Endothelial cell of umbilical vein (primary cell): ENCODE data around the gene HEATR1. TPM values are rescaled to one million over a fixed set of nuclear protein-coding genes. Genes with fewer than 3 reads are reported as not detected.

Experiments
- BruUV-seq: library from RNA; stranded (reverse); fragments of 400-500 nt; replicated peaks from 2 replicates; lab custom pipeline; 2021; lab: Mats Ljungman, UMichigan
- CTCF ChIA-PET: fragments of 300-600, 350-600 bp; sonication (Branson Sonifier 250); formaldehyde crosslinking; loops from one replicate; lab custom pipeline; 2021; ENCODE audit warnings: antibody characterized with exemption, inconsistent platforms; lab: Charles Lee
- POLR2A ChIA-PET: fragments of 300-600, 350-600 bp; sonication (Branson Sonifier 250); formaldehyde crosslinking; loops from one replicate; lab custom pipeline; 2021; ENCODE audit warnings: antibody characterized with exemption, inconsistent platforms; lab: Charles Lee
- DNase-seq: peaks from one replicate; pipeline ENCODE4 v3.0.0-alpha.2; 2011; ENCODE audit warnings: low read depth, low spot score
- FAIRE-seq: peaks from 2 replicates; lab custom pipeline; 2011; peaks lifted over from hg19 to GRCh38; lab: Jason Lieb, UNC
- H2AFZ ChIP-seq: 2 replicates; pipeline ENCODE4 v1.6.0; 2012; ENCODE audit warnings: low read depth, low read length, control low read depth, inconsistent platforms
- H3K27ac ChIP-seq: 2 replicates; pipeline ENCODE4 v1.5.1; 2011; ENCODE audit warnings: low read depth, mild to moderate bottlenecking, control low read depth, low read length, moderate library complexity; ENCODE audit not compliant: insufficient read depth
- H3K27me3 ChIP-seq, 2 experiments: 2 replicates each; pipeline versions ENCODE4 v1.6.0 to v1.6.1; 2011; ENCODE audit warnings: low read length in 2 of 2, mixed read lengths in 1 of 2; ENCODE audit not compliant: control insufficient read depth in 2 of 2, insufficient read depth in 2 of 2
- H3K36me3 ChIP-seq, 2 experiments: 2 replicates in 1 of 2; 3 replicates in 1 of 2; pipeline ENCODE4 v1.5.1; 2011; ENCODE audit warnings: low read length in 2 of 2, mild to moderate bottlenecking in 1 of 2, moderate library complexity in 1 of 2; ENCODE audit not compliant: control insufficient read depth in 2 of 2, insufficient read depth in 2 of 2; ENCODE audit errors: extremely low read depth in 1 of 2
- H3K4me1 ChIP-seq: 3 replicates; pipeline ENCODE4 v1.5.1; 2011; ENCODE audit warnings: mild to moderate bottlenecking, low read length; ENCODE audit not compliant: control insufficient read depth, insufficient read depth; ENCODE audit errors: extremely low read depth
- H3K4me2 ChIP-seq: 2 replicates; pipeline ENCODE4 v1.6.1; 2011; ENCODE audit warnings: low read length, control low read depth, mixed read lengths; ENCODE audit not compliant: insufficient read depth
- H3K4me3 ChIP-seq, 3 experiments: fragments of 200-600 bp in 1 of 3; sonication (generic), shearing (Covaris generic) in 1 of 3; replicated peaks in 1 of 3; 2 replicates each; pipeline ENCODE4 v1.5.1; 2011 to 2016; ENCODE audit warnings: control low read depth in 3 of 3, low read length in 3 of 3, mild to moderate bottlenecking in 2 of 3, inconsistent platforms in 1 of 3, low read depth in 1 of 3, moderate library complexity in 1 of 3; ENCODE audit not compliant: insufficient read depth in 1 of 3
- H3K79me2 ChIP-seq: 2 replicates; pipeline ENCODE4 v1.6.0; 2012; ENCODE audit warnings: low read length, inconsistent platforms; ENCODE audit not compliant: control insufficient read depth, insufficient read depth
- H3K9ac ChIP-seq: replicated peaks from 2 replicates; pipeline ENCODE3; 2011; ENCODE audit warnings: low read length, control low read depth; ENCODE audit not compliant: insufficient read depth; ENCODE audit errors: extremely low read depth
- H3K9me1 ChIP-seq: replicated peaks from 3 replicates; pipeline ENCODE4 v1.6.0; 2011; ENCODE audit warnings: mild to moderate bottlenecking, low read length; ENCODE audit not compliant: control insufficient read depth, insufficient read depth; ENCODE audit errors: extremely low read depth
- H3K9me3 ChIP-seq: replicated peaks from 2 replicates; pipeline ENCODE4 v1.5.1; 2012; ENCODE audit warnings: low read length, inconsistent platforms; ENCODE audit not compliant: control insufficient read depth, insufficient read depth
- H4K20me1 ChIP-seq: replicated peaks from 2 replicates; pipeline ENCODE3; 2011; ENCODE audit warnings: mild to moderate bottlenecking, low read length; ENCODE audit not compliant: control insufficient read depth, insufficient read depth; ENCODE audit errors: extremely low read depth
- CTCF ChIP-seq, 2 donors: IDR thresholded peaks; 1 replicate in 1 of 2; 2 replicates in 1 of 2; pipeline ENCODE4 v1.5.1; 2011; ENCODE audit warnings: low read length in 2 of 2, mild to moderate bottlenecking in 2 of 2, moderate library complexity in 2 of 2, control low read depth in 1 of 2, inconsistent platforms in 1 of 2, low read depth in 1 of 2; ENCODE audit not compliant: insufficient read depth in 1 of 2; ENCODE audit errors: extremely low read depth in 1 of 2
- EZH2 ChIP-seq: IDR thresholded peaks from 2 replicates; pipeline ENCODE4 v1.6.1; 2012; ENCODE audit warnings: borderline replicate concordance, low read depth, mild to moderate bottlenecking, moderate library complexity, low read length, inconsistent platforms; ENCODE audit not compliant: severe bottlenecking
- FOS ChIP-seq: IDR thresholded peaks from 2 replicates; pipeline ENCODE4 v1.6.1; 2011; ENCODE audit warnings: mild to moderate bottlenecking, low read length, moderate library complexity, borderline replicate concordance; ENCODE audit not compliant: insufficient read depth
- GATA2 ChIP-seq: IDR thresholded peaks from 2 replicates; pipeline ENCODE4 v1.7.0; 2011; ENCODE audit warnings: low read depth, mild to moderate bottlenecking, moderate library complexity, mixed read lengths, low read length; ENCODE audit not compliant: insufficient read length, insufficient read depth
- JUN ChIP-seq: IDR thresholded peaks from 2 replicates; pipeline ENCODE4 v1.6.1; 2011; ENCODE audit warnings: borderline replicate concordance, low read depth; ENCODE audit not compliant: insufficient read length, insufficient read depth
- MAX ChIP-seq: IDR thresholded peaks from 2 replicates; pipeline ENCODE4 v1.6.1; 2011; ENCODE audit not compliant: insufficient read depth, insufficient read length
- MYC ChIP-seq: IDR thresholded peaks from one replicate; pipeline ENCODE4 v1.6.1; 2011; ENCODE audit warnings: mild to moderate bottlenecking, low read depth, low read length
- POLR2A ChIP-seq: IDR thresholded peaks from 2 replicates; pipeline ENCODE4 v1.6.1; 2012; ENCODE audit warnings: low read depth, mild to moderate bottlenecking, control low read depth, low read length
- POLR2AphosphoS5 ChIP-seq: IDR thresholded peaks from 2 replicates; pipeline ENCODE4 v1.6.1; 2012; ENCODE audit warnings: low read depth, mild to moderate bottlenecking, control low read depth, low read length, moderate library complexity; ENCODE audit not compliant: insufficient read depth
- dilution Hi-C: fragments of 300-500 bp; cut with MboI; formaldehyde crosslinking; loops from one replicate; pipeline ENCODE4 v1.15.0; 2019; ENCODE audit warnings: low sequenced_read_pairs; ENCODE audit not compliant: extremely low pct_ligation_motif_present
- intact Hi-C: fragments of 100-400 bp; cut with micrococcal nuclease; formaldehyde crosslinking; loops from one replicate; pipeline ENCODE4 v1.10.0; 2022
- polyA plus RNA-seq, 4 experiments: library from polyadenylated mRNA; depleted of rRNA in 3 of 4; stranded (reverse) in 3 of 4; unstranded in 1 of 4; fragments of >200 nt; gene quantifications; 2 replicates each; pipeline versions ENCODE4 v1.2.1 to v1.2.3, GENCODE V29; 2011 to 2012; ENCODE audit warnings: missing spikeins in 1 of 4
- total RNA-seq: library from RNA; stranded (reverse); gene quantifications from 2 replicates; pipeline ENCODE4 v1.2.3, GENCODE V29; 2021

The HEATR1 gene
- total and polyA plus RNA-seq, 2 donors (not counting 3 experiments of a cell fraction or from before 2014, with no cell fraction given): 8.4 to 62.0 TPM

DNA sequence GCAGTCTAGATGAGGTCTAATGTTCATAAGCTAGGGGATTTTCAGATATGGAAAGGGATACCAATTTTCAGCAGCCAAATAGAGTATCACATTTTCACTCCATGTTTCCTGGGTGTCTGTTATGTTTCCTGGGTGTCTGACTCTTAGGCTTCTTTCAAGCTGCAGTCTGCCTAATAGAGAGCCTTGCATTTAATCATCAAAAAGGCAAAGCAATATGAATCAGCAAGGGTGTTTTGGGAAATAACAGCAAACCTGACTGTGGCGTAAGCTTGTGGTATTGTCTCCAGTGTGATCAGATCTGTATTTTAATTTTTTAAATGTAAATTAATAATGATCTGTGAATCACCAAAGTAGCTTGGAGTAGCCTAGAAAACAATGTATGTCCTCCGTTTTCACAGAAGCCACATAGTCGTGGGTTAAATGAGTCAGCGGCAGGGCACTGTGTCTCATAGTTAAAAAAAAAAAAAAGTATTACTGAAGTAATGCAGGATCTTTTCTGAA, 70.1 kb downstream of the HEATR1 start:
- peaks cover 14% of the 10 kb centered on the region for H3K4me1 ChIP-seq
- intact Hi-C loops (no loop called here), dilution Hi-C loops (no loop called here)
- ChIA-PET CTCF (interaction anchor here (0.7 to 1.0 kb wide), 4 partner anchors 12 to 426 kb away, joined by 3 to 5 read pairs (median 4); no protein-coding TSS in a partner anchor), POLR2A (interaction anchor here (0.7 kb wide), 1 partner anchor 30 kb away, joined by 3 read pairs; no protein-coding TSS in a partner anchor)
- peaks cover 3% of the 10 kb centered on the region for H3K79me2 ChIP-seq
- no peaks in the 10 kb centered on the region for H3K9me3 ChIP-seq
- DNase-seq: peak; percentile 56
- H3K36me3 ChIP-seq: peaks cover 3 to 7% of the 10 kb centered on the region in 2 experiments
- H4K20me1 ChIP-seq: no peaks in the 10 kb centered on the region
- TF ChIP-seq FOS (peak; percentile 71), CTCF (IDR thresholded peaks at IDR 0.05; ENCODE audit: extremely low read depth in 1 of 2, insufficient read depth in 1 of 2, low read depth in 1 of 2, low read length in 2 of 2) (no peak), MYC (no peak), JUN (peak; percentile 18), GATA2 (no peak), POLR2AphosphoS5 (no peak), EZH2 (no peak), MAX (no peak), POLR2A (no peak)
- no peak overlapping the region for H3K4me3 ChIP-seq
- H3K4me2 ChIP-seq: no peak overlapping the region
- H3K9me1 ChIP-seq: no peaks in the 10 kb centered on the region
- no peak overlapping the region for H2AFZ ChIP-seq
- H3K27me3 ChIP-seq: no peaks in the 10 kb centered on the region
- no TSS peak for BruUV-seq
- peak overlapping the region; percentile 25 for H3K27ac ChIP-seq
- peak; percentile 37 for FAIRE-seq
- H3K9ac ChIP-seq: no peak overlapping the region
